Measurements from ENCODE around the gene PCDH19. TPM values are rescaled to one million over a fixed set of nuclear protein-coding genes. Genes with fewer than 3 reads are reported as not detected.

The PCDH19 gene
- polyA plus RNA-seq, 1 of the 3 experiments (the other 2 are of a cell fraction): under 0.01 TPM

DNA sequence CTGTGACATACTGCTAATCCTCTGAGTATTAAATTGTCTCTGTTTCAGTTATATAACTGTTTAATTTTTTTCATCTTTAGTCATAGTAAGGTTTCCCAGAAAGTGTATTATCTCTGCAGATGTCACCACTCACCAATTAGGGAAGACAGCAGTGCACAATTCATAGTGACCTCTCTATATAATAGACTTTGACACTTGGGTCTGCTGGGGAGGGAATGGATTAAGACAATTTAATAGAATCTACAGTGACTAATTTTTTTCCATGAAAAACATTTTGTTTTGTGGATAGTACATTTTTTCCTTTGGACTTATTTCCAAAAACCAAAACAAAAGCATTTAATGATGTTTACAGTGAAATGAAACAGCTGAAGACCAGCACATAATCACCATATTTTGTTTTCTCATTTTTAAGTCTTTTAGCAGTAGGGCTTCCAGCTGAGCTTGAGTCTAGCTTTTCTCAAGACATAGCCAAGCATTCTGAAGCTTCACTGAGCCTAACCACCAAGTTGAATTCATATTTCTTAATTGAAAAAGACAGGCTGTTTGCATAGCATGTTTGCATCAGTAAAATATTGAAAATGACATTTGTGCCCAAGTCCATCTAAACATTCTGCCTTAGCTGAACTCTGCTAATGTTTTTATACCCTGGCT, 69.5 kb downstream of the PCDH19 start:
- Histone ChIP-seq H3K4me3 (ENCODE audit: low read depth in 2 of 2, low read length in 1 of 2) (no peak overlapping the region), H2AFZ (ENCODE audit: low read depth) (no peak overlapping the region)
- CTCF ChIA-PET: no interaction called here

DNA sequence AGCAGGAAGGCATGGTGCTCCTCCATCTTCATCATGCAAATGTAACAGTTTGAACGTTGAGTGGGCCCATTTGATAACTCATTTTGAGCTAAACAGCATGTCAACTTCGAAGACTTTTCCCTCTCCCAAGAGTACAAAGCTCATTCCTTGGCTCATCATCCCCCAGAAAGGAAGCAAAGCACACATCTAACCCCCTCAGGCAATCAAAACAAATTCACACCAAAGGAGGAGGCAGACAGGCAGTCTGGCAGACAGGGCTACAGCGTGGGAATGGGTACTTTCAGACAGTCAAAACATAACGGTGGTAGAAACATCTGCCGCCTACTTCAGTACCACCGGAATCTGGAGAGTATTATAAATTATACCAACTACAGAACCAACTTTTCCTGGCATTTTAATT, 81.7 kb downstream of the PCDH19 start:
- Histone ChIP-seq H2AFZ (ENCODE audit: low read depth) (no peak overlapping the region), H3K4me3 (ENCODE audit: low read depth in 2 of 2, low read length in 1 of 2) (no peak overlapping the region), H3K79me2 (ENCODE audit: insufficient read depth) (no peaks in the 10 kb centered on the region), H3K9me3 (no peaks in the 10 kb centered on the region), H3K4me2 (no peak overlapping the region), H3K9ac (no peak overlapping the region), H3F3A (replicated peaks; ENCODE audit: insufficient read depth) (no peaks in the 10 kb centered on the region), H3K27me3 (ENCODE audit: insufficient read depth) (peaks cover 7% of the 10 kb centered on the region; the same call in 1 of the 2 replicates), H3K4me1 (ENCODE audit: control insufficient read depth in 1 of 2, insufficient read depth in 2 of 2, low read depth in 1 of 2, low read length in 1 of 2) (no peaks in the 10 kb centered on the region), H3K36me3 (replicated peaks in 1 of 2; ENCODE audit: control insufficient read depth in 1 of 2, insufficient read depth in 2 of 2, low read length in 1 of 2) (no peaks in the 10 kb centered on the region), H3K27ac (ENCODE audit: low read depth in 2 of 2, low read length in 1 of 2) (no peak overlapping the region), H3K9me2 (no peaks in the 10 kb centered on the region), H4K20me1 (ENCODE audit: insufficient read depth) (no peaks in the 10 kb centered on the region)
- WGBS (ENCODE audit: low lambda C conversion rate): 3% methylated on average over 6 of the region's 6 CpGs
- ChIA-PET POLR2A (no interaction called here), CTCF (no interaction called here)
- no peak for DNase-seq
- no peak for TF ChIP-seq GATA2 (CRISPR knock-in tag; IDR thresholded peaks at IDR 0.05)
- TF ChIP-seq, protein P1, sequence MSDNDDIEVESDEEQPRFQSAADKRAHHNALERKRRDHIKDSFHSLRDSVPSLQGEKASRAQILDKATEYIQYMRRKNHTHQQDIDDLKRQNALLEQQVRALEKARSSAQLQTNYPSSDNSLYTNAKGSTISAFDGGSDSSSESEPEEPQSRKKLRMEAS (IDR thresholded peaks at IDR 0.05; ENCODE audit: low read depth): no peak
- TF ChIP-seq, protein P2, sequence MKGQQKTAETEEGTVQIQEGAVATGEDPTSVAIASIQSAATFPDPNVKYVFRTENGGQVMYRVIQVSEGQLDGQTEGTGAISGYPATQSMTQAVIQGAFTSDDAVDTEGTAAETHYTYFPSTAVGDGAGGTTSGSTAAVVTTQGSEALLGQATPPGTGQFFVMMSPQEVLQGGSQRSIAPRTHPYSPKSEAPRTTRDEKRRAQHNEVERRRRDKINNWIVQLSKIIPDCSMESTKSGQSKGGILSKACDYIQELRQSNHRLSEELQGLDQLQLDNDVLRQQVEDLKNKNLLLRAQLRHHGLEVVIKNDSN (IDR thresholded peaks at IDR 0.05; ENCODE audit: borderline replicate concordance, low read depth): no peak
- TF ChIP-seq RCOR1 (IDR thresholded peaks at IDR 0.05; ENCODE audit: low read length): no peak
- no peak for TF ChIP-seq TAF1 (IDR thresholded peaks at IDR 0.05; ENCODE audit: borderline replicate concordance, low read depth, low read length)
- no peak for TF ChIP-seq TCF12 (IDR thresholded peaks at IDR 0.05)
- no peak for TF ChIP-seq GABPA (IDR thresholded peaks at IDR 0.05; ENCODE audit: low read depth)
- no peak for TF ChIP-seq EZH2phosphoT487 (IDR thresholded peaks at IDR 0.05; ENCODE audit: borderline replicate concordance, low read depth)
- TF ChIP-seq RXRA (IDR thresholded peaks at IDR 0.05; ENCODE audit: borderline replicate concordance, low read depth): no peak
- TF ChIP-seq NRF1 (IDR thresholded peaks at IDR 0.05; ENCODE audit: low read depth, low read length): no peak
- TF ChIP-seq REST (IDR thresholded peaks at IDR 0.05; ENCODE audit: low read depth, low read length): no peak
- TF ChIP-seq MEF2A (IDR thresholded peaks at IDR 0.05; ENCODE audit: borderline replicate concordance, low read depth): no peak
- TF ChIP-seq USF2 (IDR thresholded peaks at IDR 0.05; ENCODE audit: borderline replicate concordance, low read depth, low read length): no peak
- no peak for TF ChIP-seq FOSL2 (IDR thresholded peaks at IDR 0.05; ENCODE audit: borderline replicate concordance, low read depth)
- TF ChIP-seq, protein P3, sequence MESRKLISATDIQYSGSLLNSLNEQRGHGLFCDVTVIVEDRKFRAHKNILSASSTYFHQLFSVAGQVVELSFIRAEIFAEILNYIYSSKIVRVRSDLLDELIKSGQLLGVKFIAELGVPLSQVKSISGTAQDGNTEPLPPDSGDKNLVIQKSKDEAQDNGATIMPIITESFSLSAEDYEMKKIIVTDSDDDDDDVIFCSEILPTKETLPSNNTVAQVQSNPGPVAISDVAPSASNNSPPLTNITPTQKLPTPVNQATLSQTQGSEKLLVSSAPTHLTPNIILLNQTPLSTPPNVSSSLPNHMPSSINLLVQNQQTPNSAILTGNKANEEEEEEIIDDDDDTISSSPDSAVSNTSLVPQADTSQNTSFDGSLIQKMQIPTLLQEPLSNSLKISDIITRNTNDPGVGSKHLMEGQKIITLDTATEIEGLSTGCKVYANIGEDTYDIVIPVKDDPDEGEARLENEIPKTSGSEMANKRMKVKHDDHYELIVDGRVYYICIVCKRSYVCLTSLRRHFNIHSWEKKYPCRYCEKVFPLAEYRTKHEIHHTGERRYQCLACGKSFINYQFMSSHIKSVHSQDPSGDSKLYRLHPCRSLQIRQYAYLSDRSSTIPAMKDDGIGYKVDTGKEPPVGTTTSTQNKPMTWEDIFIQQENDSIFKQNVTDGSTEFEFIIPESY (IDR thresholded peaks at IDR 0.05; ENCODE audit: borderline replicate concordance, low read depth): no peak
- no peak for TF ChIP-seq JUND (IDR thresholded peaks at IDR 0.05)
- TF ChIP-seq FOXJ3 (CRISPR knock-in tag; IDR thresholded peaks at IDR 0.05): no peak
- no peak for TF ChIP-seq FOXM1 (IDR thresholded peaks at IDR 0.05; ENCODE audit: low read depth)

More for the DNA sequence above, 69.5 kb downstream of the PCDH19 start:
- TF ChIP-seq, protein P2 (IDR thresholded peaks at IDR 0.05; ENCODE audit: borderline replicate concordance, low read depth): no peak
- no peak for TF ChIP-seq RXRA (IDR thresholded peaks at IDR 0.05; ENCODE audit: borderline replicate concordance, low read depth)
- POLR2A ChIA-PET: no interaction called here
- no peak for DNase-seq
- Histone ChIP-seq H3K9me2 (0 out of 2 replicates have a peak, but pooled peaks cover 3% of the 10 kb centered on the region), H3K9me3 (no peaks in the 10 kb centered on the region), H3K27me3 (ENCODE audit: insufficient read depth) (0 out of 2 replicates have a peak, but pooled peaks cover 5% of the 10 kb centered on the region), H3K9ac (no peak overlapping the region), H4K20me1 (ENCODE audit: insufficient read depth) (no peaks in the 10 kb centered on the region), H3K79me2 (ENCODE audit: insufficient read depth) (no peaks in the 10 kb centered on the region), H3F3A (replicated peaks; ENCODE audit: insufficient read depth) (no peaks in the 10 kb centered on the region), H3K4me2 (no peak overlapping the region), H3K36me3 (replicated peaks in 1 of 2; ENCODE audit: control insufficient read depth in 1 of 2, insufficient read depth in 2 of 2, low read length in 1 of 2) (no peaks in the 10 kb centered on the region), H3K4me1 (ENCODE audit: control insufficient read depth in 1 of 2, insufficient read depth in 2 of 2, low read depth in 1 of 2, low read length in 1 of 2) (no peaks in the 10 kb centered on the region), H3K27ac (ENCODE audit: low read depth in 2 of 2, low read length in 1 of 2) (no peak overlapping the region)
